HEK293 (cell line): ENCODE results near the gene ANKRD11.

Experiments used
- BCL11B ChIP-seq: fragments of 450-650 bp; formaldehyde crosslinking; IDR thresholded peaks from 2 replicates; pipeline ENCODE4 v1.5.1; 2016; ENCODE audit warnings: low read depth, missing biosample characterization, missing genetic modification characterization
- CTCF ChIP-seq: fragments of 450-650 bp; formaldehyde crosslinking; IDR thresholded peaks from 2 replicates; pipeline ENCODE4 v1.5.1; 2016; ENCODE audit warnings: missing biosample characterization, missing genetic modification characterization
- KLF9 ChIP-seq: fragments of 450-650 bp; formaldehyde crosslinking; IDR thresholded peaks from 2 replicates; pipeline ENCODE4 v1.5.1; 2016; ENCODE audit warnings: missing biosample characterization, missing genetic modification characterization, low read depth
- SALL2 ChIP-seq: fragments of 450-650 bp; formaldehyde crosslinking; IDR thresholded peaks from 2 replicates; pipeline ENCODE4 v1.5.0; 2017; ENCODE audit warnings: missing biosample characterization, mild to moderate bottlenecking, missing genetic modification characterization, borderline replicate concordance
- TCF7L2 ChIP-seq: IDR thresholded peaks from 2 replicates; pipeline ENCODE4 v1.6.1; 2011; ENCODE audit warnings: low read depth, mild to moderate bottlenecking, inconsistent platforms, low read length, moderate library complexity, borderline replicate concordance
- ZBTB21 ChIP-seq: fragments of 450-650 bp; formaldehyde crosslinking; IDR thresholded peaks from 2 replicates; pipeline ENCODE4 v1.5.1; 2017; ENCODE audit warnings: missing biosample characterization, missing genetic modification characterization
- ZBTB44 ChIP-seq: fragments of 450-650 bp; IDR thresholded peaks from 2 replicates; pipeline ENCODE4 v1.5.1; 2018; ENCODE audit warnings: missing biosample characterization, mild to moderate bottlenecking, missing genetic modification characterization
- ZNF26 ChIP-seq: fragments of 450-650 bp; formaldehyde crosslinking; IDR thresholded peaks from 2 replicates; pipeline ENCODE4 v1.5.1; 2016; ENCODE audit warnings: missing biosample characterization, missing genetic modification characterization
- ZNF391 ChIP-seq: fragments of 450-650 bp; formaldehyde crosslinking; IDR thresholded peaks from 2 replicates; pipeline ENCODE4 v1.5.1; 2016; ENCODE audit warnings: low read depth, missing biosample characterization, missing genetic modification characterization, borderline replicate concordance
- ZNF416 ChIP-seq: fragments of 450-650 bp; formaldehyde crosslinking; IDR thresholded peaks from 2 replicates; pipeline ENCODE4 v1.5.1; 2016; ENCODE audit warnings: missing biosample characterization, missing genetic modification characterization
- ZNF473 ChIP-seq: fragments of 450-650 bp; formaldehyde crosslinking; IDR thresholded peaks from 2 replicates; pipeline ENCODE4 v1.5.1; 2017; ENCODE audit warnings: missing biosample characterization, missing genetic modification characterization
- ZNF561 ChIP-seq: fragments of 450-650 bp; IDR thresholded peaks from 2 replicates; pipeline ENCODE4 v1.5.1; 2018; ENCODE audit warnings: missing biosample characterization, missing genetic modification characterization, borderline replicate concordance
- ZNF792 ChIP-seq: fragments of 450-650 bp; formaldehyde crosslinking; IDR thresholded peaks from 2 replicates; pipeline ENCODE4 v1.5.1; 2016; ENCODE audit warnings: missing biosample characterization, missing genetic modification characterization

GRCh38 chr16:89373355-89374110 is 116.8 kb downstream of the ANKRD11 start:
- TF ChIP-seq ZNF792 (tag by site-specific recombination): no peak
- TF ChIP-seq SALL2: no peak
- no peak for TF ChIP-seq ZNF473 (tag by site-specific recombination)
- no peak for TF ChIP-seq ZNF26
- no peak for TF ChIP-seq CTCF (tag by site-specific recombination)
- no peak for TF ChIP-seq KLF9
- no peak for TF ChIP-seq ZBTB21 (tag by site-specific recombination)
- no peak for TF ChIP-seq ZNF416 (tag by site-specific recombination)
- TF ChIP-seq BCL11B (tag by site-specific recombination): no peak
- TF ChIP-seq ZBTB44 (tag by site-specific recombination): no peak
- no peak for TF ChIP-seq ZNF391 (tag by site-specific recombination)
- TF ChIP-seq ZNF561 (tag by site-specific recombination): no peak
- TF ChIP-seq TCF7L2: no peak
